HepG2 (cell line): ENCODE data around the gene ATP9B. TPM values are rescaled to one million over a fixed set of nuclear protein-coding genes. Genes with fewer than 3 reads are reported as not detected.

Source experiments
- ATAC-seq: fragments of 200-7000 bp; cut with Tn5 transposase; 3 replicates; pipeline ENCODE4 v1.9.1; 2020; ENCODE audit warnings: mild to moderate bottlenecking, moderate library complexity
- BruUV-seq: library from RNA; stranded (reverse); fragments of 400-500 nt; replicated peaks from 2 replicates; lab custom pipeline; 2021; lab: Mats Ljungman, UMichigan
- CTCF ChIA-PET: fragments of 300-600 bp; formaldehyde crosslinking; extraction: SDS; loops from one replicate; lab custom pipeline; 2021; ENCODE audit warnings: low total read pairs, inconsistent platforms, low intra/inter-chr PET ratio; lab: Yijun Ruan, JAX
- POLR2A ChIA-PET: fragments of 350-600 bp; sonication (Branson Sonifier 250); formaldehyde crosslinking; loops from one replicate; lab custom pipeline; 2020; ENCODE audit warnings: antibody characterized with exemption, inconsistent platforms; lab: Yijun Ruan, JAX
- DNase-seq: peaks from one replicate; pipeline ENCODE4 v3.0.0-alpha.2; 2015; ENCODE audit warnings: low spot score
- FAIRE-seq: peaks from 3 replicates; lab custom pipeline; 2011; peaks lifted over from hg19 to GRCh38; lab: Jason Lieb, UNC
- H2AFZ ChIP-seq: one replicate; pipeline ENCODE4 v1.6.1; 2011; ENCODE audit warnings: low read length, inconsistent platforms
- H3K27ac ChIP-seq: fragments of 300-600 bp; 3 replicates; pipeline ENCODE4 v1.8.0; 2011; ENCODE audit warnings: mixed run types, mild to moderate bottlenecking, mixed read lengths, low read length, inconsistent platforms; ENCODE audit not compliant: insufficient read depth; ENCODE audit errors: extremely low read length
- H3K27me3 ChIP-seq, 2 experiments: fragments of 200-600 bp in 1 of 2; 2 replicates in 1 of 2; 3 replicates in 1 of 2; pipeline versions ENCODE4 v1.6.0 to v1.8.0; 2011; ENCODE audit warnings: low read length in 2 of 2, mild to moderate bottlenecking in 2 of 2, moderate library complexity in 2 of 2, inconsistent platforms in 1 of 2; ENCODE audit not compliant: insufficient read depth in 2 of 2, control insufficient read depth in 1 of 2
- H3K36me3 ChIP-seq, 2 experiments: fragments of 200-600 bp in 1 of 2; replicated peaks in 1 of 2; 2 replicates in 1 of 2; 3 replicates in 1 of 2; pipeline versions ENCODE4 v1.5.1 to v1.8.0; 2011; ENCODE audit warnings: low read length in 2 of 2, inconsistent platforms in 1 of 2; ENCODE audit not compliant: insufficient read depth in 2 of 2, control insufficient read depth in 1 of 2
- H3K4me1 ChIP-seq: 2 replicates; pipeline ENCODE4 v1.5.1; 2012; ENCODE audit warnings: low read length, inconsistent platforms; ENCODE audit not compliant: insufficient read depth
- H3K4me2 ChIP-seq: 2 replicates; pipeline ENCODE4 v1.6.0; 2011; ENCODE audit warnings: low read depth, low read length, inconsistent platforms
- H3K4me3 ChIP-seq, 3 experiments: fragments of 200-600 bp in 1 of 3; sonication (generic), shearing (Covaris generic) in 1 of 3; replicated peaks in 1 of 3; 2 replicates each; pipeline ENCODE4 v1.5.1; 2011 to 2016; ENCODE audit warnings: low read length in 3 of 3, inconsistent platforms in 2 of 3, low read depth in 2 of 3, mild to moderate bottlenecking in 2 of 3, control low read depth in 1 of 3, mixed read lengths in 1 of 3; ENCODE audit not compliant: insufficient read depth in 1 of 3
- H3K79me2 ChIP-seq: one replicate; pipeline ENCODE4 v1.6.1; 2011; ENCODE audit warnings: low read length, inconsistent platforms; ENCODE audit not compliant: insufficient read depth
- H3K9ac ChIP-seq: 2 replicates; pipeline ENCODE4 v1.6.0; 2011; ENCODE audit warnings: mild to moderate bottlenecking, low read depth, low read length, inconsistent platforms; ENCODE audit not compliant: insufficient read depth
- H3K9me3 ChIP-seq: 2 replicates; pipeline ENCODE4 v1.5.1; 2012; ENCODE audit warnings: mild to moderate bottlenecking, low read length
- H4K20me1 ChIP-seq: 2 replicates; pipeline ENCODE4 v1.6.0; 2011; ENCODE audit warnings: inconsistent platforms, mild to moderate bottlenecking, low read length, moderate library complexity; ENCODE audit not compliant: insufficient read depth
- ATF1 ChIP-seq: IDR thresholded peaks from 2 replicates; pipeline ENCODE4 v1.6.1; 2016; ENCODE audit warnings: mild to moderate bottlenecking, control low read depth
- HMGA1 ChIP-seq: sonication (generic); formaldehyde crosslinking; conservative IDR thresholded peaks from 2 replicates; pipeline ENCODE4 v1.4.0; 2020; ENCODE audit warnings: missing genetic modification reagents
- MYNN ChIP-seq: sonication (generic); formaldehyde crosslinking; IDR thresholded peaks from 2 replicates; pipeline ENCODE4 v1.4.0; 2020; ENCODE audit warnings: mild to moderate bottlenecking, low read depth, missing genetic modification reagents
- TFAP4 ChIP-seq: sonication (generic); IDR thresholded peaks from 2 replicates; pipeline ENCODE4 v1.6.1; 2016; ENCODE audit warnings: low read depth, borderline replicate concordance
- ZFP36 ChIP-seq: fragments of 150-350 bp; IDR thresholded peaks from 2 replicates; pipeline ENCODE4 v1.6.1; 2018; ENCODE audit warnings: borderline replicate concordance, low read length, low read depth; ENCODE audit not compliant: partially characterized antibody
- ZFP62 ChIP-seq: sonication (generic); formaldehyde crosslinking; IDR thresholded peaks from 2 replicates; pipeline ENCODE4 v1.4.0; 2020; ENCODE audit warnings: missing genetic modification reagents
- ZNF18 ChIP-seq: sonication (generic); formaldehyde crosslinking; IDR thresholded peaks from 2 replicates; pipeline ENCODE4 v1.8.0; 2022; ENCODE audit warnings: mild to moderate bottlenecking, missing genetic modification reagents; ENCODE audit not compliant: insufficient replicate concordance
- ZNF33A ChIP-seq: sonication (generic); formaldehyde crosslinking; IDR thresholded peaks from 2 replicates; pipeline ENCODE4 v1.5.1; 2020; ENCODE audit warnings: missing genetic modification reagents, mild to moderate bottlenecking, moderate library complexity, borderline replicate concordance
- ZNF549 ChIP-seq: sonication (generic); formaldehyde crosslinking; IDR thresholded peaks from 2 replicates; pipeline ENCODE4 v1.5.0; 2020; ENCODE audit warnings: missing genetic modification reagents
- ZNF747 ChIP-seq: sonication (generic); formaldehyde crosslinking; IDR thresholded peaks from 2 replicates; pipeline ENCODE4 v1.8.1; 2023; ENCODE audit warnings: missing genetic modification reagents, mild to moderate bottlenecking, borderline replicate concordance
- WGBS: methylation state at CpG from one replicate; pipeline ENCODE4 v1.1.6; 2017; ENCODE audit warnings: low lambda C conversion rate; 5-methylcytosine and 5-hydroxymethylcytosine counted together
- in situ Hi-C: cut with HindIII; loops from 2 replicates; pipeline ENCODE4 v1.10.0; 2017; ENCODE audit warnings: low pct_unique_long_range_greater_than_20kb; ENCODE audit not compliant: extremely low pct_ligation_motif_present
- intact Hi-C: fragments of 100-400 bp; cut with micrococcal nuclease; formaldehyde crosslinking; loops from one replicate; pipeline ENCODE4 v1.10.0; 2022; ENCODE audit not compliant: unreplicated experiment
- polyA plus RNA-seq, 8 experiments: library from polyadenylated mRNA; depleted of rRNA in 3 of 8; stranded (reverse) in 7 of 8; unstranded in 1 of 8; fragments of >200 nt; fragmentation: Illumina TruSeq in 4 of 8; extraction: Trizol in 4 of 8; gene quantifications; 2 replicates each; pipeline versions ENCODE4 v1.2.1 to v1.2.3, GENCODE V29; 2011 to 2016; ENCODE audit warnings: low read depth in 4 of 8, missing spikeins in 1 of 8, mixed read lengths in 1 of 8; ENCODE audit not compliant: insufficient read depth in 1 of 8
- total RNA-seq, 5 experiments: library from RNA; depleted of rRNA; stranded (reverse); fragments of >200 nt; fragmentation: Illumina TruSeq; extraction: Trizol; gene quantifications; 2 replicates each; pipeline ENCODE4 v1.2.3, GENCODE V29; 2016; ENCODE audit warnings: low read depth in 1 of 5

ATP9B gene
- total and polyA plus RNA-seq, 2 of the 13 experiments (the other 11 are each of a cell fraction or from before 2014, with no cell fraction given), result 10.8 to 11.3 TPM

- in situ Hi-C loops, result no loop called here
- WGBS, result 55% methylated on average over 8 of the region's 8 CpGs
Measured at GRCh38 chr18:79048245-79048632, 21.0 kb upstream of the ATP9B start.

More at GRCh38 chr18:79048245-79048632, 21.0 kb upstream of the ATP9B start:
- Histone ChIP-seq H3K9ac (no peak overlapping the region), H3K27ac (no peak overlapping the region), H3K4me1 (peaks cover 8% of the 10 kb centered on the region), H3K27me3 (peaks cover 4 to 29% of the 10 kb centered on the region in 2 experiments; a peak in 3 of 5 replicates), H2AFZ (no peak overlapping the region), H3K4me3 (no peak overlapping the region), H4K20me1 (no peaks in the 10 kb centered on the region), H3K9me3 (no peaks in the 10 kb centered on the region), H3K36me3 (no peaks in the 10 kb centered on the region), H3K4me2 (no peak overlapping the region), H3K79me2 (no peaks in the 10 kb centered on the region)
- no peak for TF ChIP-seq ZFP62
- no peak for TF ChIP-seq ATF1 (CRISPR knock-in tag)
- TF ChIP-seq ZNF18 (CRISPR knock-in tag), result no peak
- no peak for TF ChIP-seq ZNF33A
- no peak for TF ChIP-seq ZFP36
- TF ChIP-seq TFAP4, result no peak
- no peak for TF ChIP-seq ZNF747 (CRISPR knock-in tag)
- TF ChIP-seq HMGA1 (CRISPR knock-in tag), result no peak
- TF ChIP-seq MYNN (CRISPR knock-in tag), result no peak
- no peak for TF ChIP-seq ZNF549 (CRISPR knock-in tag)
- no TSS peak for BruUV-seq
- FAIRE-seq (no peak), DNase-seq (no peak), ATAC-seq (no peak)
- ChIA-PET POLR2A (no interaction called here), CTCF (no interaction called here)
- intact Hi-C loops, result no loop called here
